HepG2 (cell line): Measurements from ENCODE around the gene CYBC1. TPM values are rescaled to one million over a fixed set of nuclear protein-coding genes. Genes with fewer than 3 reads are reported as not detected.

Experiments used
- ARNTL ChIP-seq: sonication (generic); formaldehyde crosslinking; IDR thresholded peaks from 2 replicates; pipeline ENCODE4 v1.4.0; 2020; ENCODE audit warnings: mild to moderate bottlenecking, missing genetic modification reagents
- KMT2B ChIP-seq: IDR thresholded peaks from 2 replicates; pipeline ENCODE4 v1.6.1; 2016; ENCODE audit warnings: missing genetic modification reagents, missing compliant biosample characterization
- MNT ChIP-seq: fragments of 450-650 bp; IDR thresholded peaks from 2 replicates; pipeline ENCODE4 v1.6.1; 2016
- NBN ChIP-seq: fragments of 450-650 bp; conservative IDR thresholded peaks from 2 replicates; pipeline ENCODE4 v1.6.1; 2017
- RFXAP ChIP-seq: sonication (generic); formaldehyde crosslinking; IDR thresholded peaks from 2 replicates; pipeline ENCODE4 v1.4.0; 2020; ENCODE audit warnings: missing genetic modification reagents, borderline replicate concordance
- TBP ChIP-seq: sonication (generic); formaldehyde crosslinking; IDR thresholded peaks from 2 replicates; pipeline ENCODE4 v1.5.0; 2020; ENCODE audit warnings: missing genetic modification reagents
- ZBTB1 ChIP-seq: sonication (generic); formaldehyde crosslinking; IDR thresholded peaks from 2 replicates; pipeline ENCODE4 v1.4.0; 2020; ENCODE audit warnings: missing genetic modification reagents, borderline replicate concordance
- ZNF253 ChIP-seq: sonication (generic); formaldehyde crosslinking; IDR thresholded peaks from 2 replicates; pipeline ENCODE4 v1.8.0; 2022; ENCODE audit warnings: mild to moderate bottlenecking, missing genetic modification reagents, borderline replicate concordance
- ZNF274 ChIP-seq: sonication (generic); formaldehyde crosslinking; IDR thresholded peaks from 2 replicates; pipeline ENCODE4 v1.5.1; 2020; ENCODE audit warnings: mild to moderate bottlenecking, missing genetic modification reagents
- ZNF414 ChIP-seq: sonication (generic); formaldehyde crosslinking; IDR thresholded peaks from 2 replicates; pipeline ENCODE4 v1.5.0; 2020; ENCODE audit warnings: missing genetic modification reagents
- ZNF572 ChIP-seq: sonication (generic); formaldehyde crosslinking; IDR thresholded peaks from 2 replicates; pipeline ENCODE4 v1.5.1; 2020; ENCODE audit warnings: mild to moderate bottlenecking, missing genetic modification reagents
- ZNF703 ChIP-seq: sonication (generic); formaldehyde crosslinking; IDR thresholded peaks from 2 replicates; pipeline ENCODE4 v1.5.1; 2020; ENCODE audit warnings: missing genetic modification reagents, mild to moderate bottlenecking, moderate library complexity, borderline replicate concordance
- polyA plus RNA-seq, 8 experiments: library from polyadenylated mRNA; depleted of rRNA in 3 of 8; stranded (reverse) in 7 of 8; unstranded in 1 of 8; fragments of >200 nt; fragmentation: Illumina TruSeq in 4 of 8; extraction: Trizol in 4 of 8; gene quantifications; 2 replicates each; pipeline versions ENCODE4 v1.2.1 to v1.2.3, GENCODE V29; 2011 to 2016; ENCODE audit warnings: low read depth in 4 of 8, missing spikeins in 1 of 8, mixed read lengths in 1 of 8; ENCODE audit not compliant: insufficient read depth in 1 of 8
- total RNA-seq, 5 experiments: library from RNA; depleted of rRNA; stranded (reverse); fragments of >200 nt; fragmentation: Illumina TruSeq; extraction: Trizol; gene quantifications; 2 replicates each; pipeline ENCODE4 v1.2.3, GENCODE V29; 2016; ENCODE audit warnings: low read depth in 1 of 5
- TF ChIP-seq, protein P1 (sequence below): sonication (generic); formaldehyde crosslinking; IDR thresholded peaks from 2 replicates; pipeline ENCODE4 v1.5.0; 2020; ENCODE audit warnings: mild to moderate bottlenecking, missing genetic modification reagents
- TF ChIP-seq, protein P2 (sequence below): sonication (generic); formaldehyde crosslinking; IDR thresholded peaks from 2 replicates; pipeline ENCODE4 v1.5.1; 2020; ENCODE audit warnings: missing genetic modification reagents, mild to moderate bottlenecking, borderline replicate concordance
- TF ChIP-seq, protein P3 (sequence below): sonication (generic); formaldehyde crosslinking; IDR thresholded peaks from 2 replicates; pipeline ENCODE4 v1.5.0; 2020; ENCODE audit warnings: mild to moderate bottlenecking, missing genetic modification reagents

Gene CYBC1
- total and polyA plus RNA-seq, 2 of the 13 experiments (the other 11 are each of a cell fraction or from before 2014, with no cell fraction given): 43.4 to 44.1 TPM

- TF ChIP-seq, protein P1, sequence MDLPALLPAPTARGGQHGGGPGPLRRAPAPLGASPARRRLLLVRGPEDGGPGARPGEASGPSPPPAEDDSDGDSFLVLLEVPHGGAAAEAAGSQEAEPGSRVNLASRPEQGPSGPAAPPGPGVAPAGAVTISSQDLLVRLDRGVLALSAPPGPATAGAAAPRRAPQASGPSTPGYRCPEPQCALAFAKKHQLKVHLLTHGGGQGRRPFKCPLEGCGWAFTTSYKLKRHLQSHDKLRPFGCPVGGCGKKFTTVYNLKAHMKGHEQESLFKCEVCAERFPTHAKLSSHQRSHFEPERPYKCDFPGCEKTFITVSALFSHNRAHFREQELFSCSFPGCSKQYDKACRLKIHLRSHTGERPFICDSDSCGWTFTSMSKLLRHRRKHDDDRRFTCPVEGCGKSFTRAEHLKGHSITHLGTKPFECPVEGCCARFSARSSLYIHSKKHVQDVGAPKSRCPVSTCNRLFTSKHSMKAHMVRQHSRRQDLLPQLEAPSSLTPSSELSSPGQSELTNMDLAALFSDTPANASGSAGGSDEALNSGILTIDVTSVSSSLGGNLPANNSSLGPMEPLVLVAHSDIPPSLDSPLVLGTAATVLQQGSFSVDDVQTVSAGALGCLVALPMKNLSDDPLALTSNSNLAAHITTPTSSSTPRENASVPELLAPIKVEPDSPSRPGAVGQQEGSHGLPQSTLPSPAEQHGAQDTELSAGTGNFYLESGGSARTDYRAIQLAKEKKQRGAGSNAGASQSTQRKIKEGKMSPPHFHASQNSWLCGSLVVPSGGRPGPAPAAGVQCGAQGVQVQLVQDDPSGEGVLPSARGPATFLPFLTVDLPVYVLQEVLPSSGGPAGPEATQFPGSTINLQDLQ (CRISPR knock-in tag): peak; percentile 86; the same call in 1 of the 2 replicates
- TF ChIP-seq ZNF703: no peak
- TF ChIP-seq ZBTB1 (CRISPR knock-in tag): no peak
- TF ChIP-seq ZNF253 (CRISPR knock-in tag): 0 out of 2 replicates have a peak, but pooled peaks have one; percentile 33
- TF ChIP-seq NBN: no peak
- no peak for TF ChIP-seq TBP (CRISPR knock-in tag)
- TF ChIP-seq, protein P2, sequence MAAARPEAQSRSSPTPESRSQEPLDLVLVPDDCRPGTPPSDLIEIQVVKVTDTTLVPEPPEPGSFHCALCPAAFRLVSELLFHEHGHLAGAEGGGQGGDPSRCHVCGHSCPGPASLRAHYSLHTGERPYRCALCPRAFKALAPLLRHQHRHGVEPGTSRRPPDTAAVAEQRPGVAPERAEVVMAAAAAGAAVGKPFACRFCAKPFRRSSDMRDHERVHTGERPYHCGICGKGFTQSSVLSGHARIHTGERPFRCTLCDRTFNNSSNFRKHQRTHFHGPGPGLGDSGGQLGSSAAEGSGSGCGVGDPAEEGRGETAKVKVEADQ (CRISPR knock-in tag): 0 out of 2 replicates have a peak, but pooled peaks have one; percentile 74
- peak; percentile 98 for TF ChIP-seq ZNF414 (CRISPR knock-in tag)
- TF ChIP-seq ZNF274 (CRISPR knock-in tag): peak; percentile 62; the same call in 1 of the 2 replicates
- peak; percentile 35; the same call in 1 of the 2 replicates for TF ChIP-seq MNT
- TF ChIP-seq RFXAP: 0 out of 2 replicates have a peak, but pooled peaks have one; percentile 77
- TF ChIP-seq ARNTL: peak; percentile 89
- peak; percentile 88 for TF ChIP-seq KMT2B (CRISPR knock-in tag)
- 0 out of 2 replicates have a peak, but pooled peaks have one; percentile 14 for TF ChIP-seq ZNF572 (CRISPR knock-in tag)
- TF ChIP-seq, protein P3, sequence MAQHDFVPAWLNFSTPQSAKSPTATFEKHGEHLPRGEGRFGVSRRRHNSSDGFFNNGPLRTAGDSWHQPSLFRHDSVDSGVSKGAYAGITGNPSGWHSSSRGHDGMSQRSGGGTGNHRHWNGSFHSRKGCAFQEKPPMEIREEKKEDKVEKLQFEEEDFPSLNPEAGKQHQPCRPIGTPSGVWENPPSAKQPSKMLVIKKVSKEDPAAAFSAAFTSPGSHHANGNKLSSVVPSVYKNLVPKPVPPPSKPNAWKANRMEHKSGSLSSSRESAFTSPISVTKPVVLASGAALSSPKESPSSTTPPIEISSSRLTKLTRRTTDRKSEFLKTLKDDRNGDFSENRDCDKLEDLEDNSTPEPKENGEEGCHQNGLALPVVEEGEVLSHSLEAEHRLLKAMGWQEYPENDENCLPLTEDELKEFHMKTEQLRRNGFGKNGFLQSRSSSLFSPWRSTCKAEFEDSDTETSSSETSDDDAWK: no peak
These were observed 43.9 kb upstream of the CYBC1 start (continued) for GRCh38 chr17:82494236-82495055.
